Duodenal mucosa (tissue), 2 donors: ENCODE results near the gene MAB21L4.

Experiments
- H3K27ac ChIP-seq: one replicate; pipeline ENCODE4 v1.7.0; 2013; ENCODE audit warnings: low read depth, low read length
- H3K27me3 ChIP-seq, 2 donors: one replicate each; pipeline ENCODE4 v1.7.0; 2013; ENCODE audit warnings: low read length in 2 of 2, control low read depth in 1 of 2; ENCODE audit not compliant: insufficient read depth in 2 of 2, control insufficient read depth in 1 of 2
- H3K36me3 ChIP-seq, 2 donors: one replicate each; pipeline ENCODE4 v1.7.0; 2013; ENCODE audit warnings: low read length in 2 of 2, control low read depth in 1 of 2; ENCODE audit not compliant: insufficient read depth in 2 of 2, control insufficient read depth in 1 of 2
- H3K4me1 ChIP-seq, 2 donors: one replicate each; pipeline ENCODE4 v1.7.0; 2013; ENCODE audit warnings: low read length in 2 of 2, control low read depth in 1 of 2; ENCODE audit not compliant: insufficient read depth in 2 of 2, control insufficient read depth in 1 of 2
- H3K4me3 ChIP-seq, 2 donors: one replicate each; pipeline ENCODE4 v1.7.0; 2013; ENCODE audit warnings: low read length in 2 of 2, low read depth in 1 of 2
- H3K9ac ChIP-seq, 2 donors: one replicate each; pipeline ENCODE4 v1.7.0; 2013; ENCODE audit warnings: low read length in 2 of 2, low read depth in 1 of 2
- H3K9me3 ChIP-seq, 2 donors: one replicate each; pipeline ENCODE4 v1.7.0; 2013; ENCODE audit warnings: low read length in 2 of 2, control low read depth in 1 of 2; ENCODE audit not compliant: control insufficient read depth in 1 of 2

MAB21L4 gene

DNA sequence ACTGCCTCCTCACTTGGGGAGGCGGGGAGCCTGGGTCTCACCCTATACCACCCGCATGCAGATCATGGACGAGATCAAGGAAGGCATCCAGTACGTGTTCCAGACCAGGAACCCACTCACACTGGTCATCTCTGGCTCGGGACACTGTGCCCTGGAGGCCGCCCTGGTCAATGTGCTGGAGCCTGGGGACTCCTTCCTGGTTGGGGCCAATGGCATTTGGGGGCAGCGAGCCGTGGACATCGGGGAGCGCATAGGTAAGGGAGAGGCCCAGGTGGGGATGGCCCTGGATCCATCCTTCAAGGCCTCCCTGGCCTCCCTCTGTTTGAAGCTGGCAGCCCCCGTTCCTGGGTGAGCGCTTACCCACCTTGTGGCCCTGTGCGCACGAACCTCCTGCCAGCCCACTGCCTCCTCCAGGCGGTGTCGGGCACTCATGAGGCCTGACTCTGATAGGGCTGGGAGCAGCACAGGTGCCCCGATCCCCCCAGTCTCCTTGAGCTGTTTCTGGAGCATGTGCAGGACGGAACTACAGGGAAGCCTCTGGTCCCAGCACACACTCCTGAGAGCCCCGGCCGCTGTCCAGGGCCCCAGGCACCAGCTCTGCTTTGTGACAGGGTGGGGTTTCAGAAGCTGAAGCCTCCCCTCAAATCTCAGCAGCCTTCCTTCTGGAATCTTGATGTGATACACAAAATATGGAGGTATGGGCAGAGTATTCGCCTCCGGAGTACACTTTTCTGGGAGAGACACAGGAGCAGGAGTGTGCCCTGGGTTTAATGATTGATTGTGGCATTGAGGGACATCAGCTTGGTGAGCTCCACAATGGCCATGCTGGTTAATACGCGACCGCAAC, 26.6 kb downstream of the MAB21L4 start:
- no peaks in the 10 kb centered on the region for H3K9me3 ChIP-seq
- no peak overlapping the region for H3K4me3 ChIP-seq
- no peaks in the 10 kb centered on the region for H3K27me3 ChIP-seq
- peaks cover 7 to 8% of the 10 kb centered on the region in 2 donors for H3K4me1 ChIP-seq
- H3K36me3 ChIP-seq, result no peaks in the 10 kb centered on the region
- no peak overlapping the region for H3K9ac ChIP-seq
- no peak overlapping the region for H3K27ac ChIP-seq

DNA sequence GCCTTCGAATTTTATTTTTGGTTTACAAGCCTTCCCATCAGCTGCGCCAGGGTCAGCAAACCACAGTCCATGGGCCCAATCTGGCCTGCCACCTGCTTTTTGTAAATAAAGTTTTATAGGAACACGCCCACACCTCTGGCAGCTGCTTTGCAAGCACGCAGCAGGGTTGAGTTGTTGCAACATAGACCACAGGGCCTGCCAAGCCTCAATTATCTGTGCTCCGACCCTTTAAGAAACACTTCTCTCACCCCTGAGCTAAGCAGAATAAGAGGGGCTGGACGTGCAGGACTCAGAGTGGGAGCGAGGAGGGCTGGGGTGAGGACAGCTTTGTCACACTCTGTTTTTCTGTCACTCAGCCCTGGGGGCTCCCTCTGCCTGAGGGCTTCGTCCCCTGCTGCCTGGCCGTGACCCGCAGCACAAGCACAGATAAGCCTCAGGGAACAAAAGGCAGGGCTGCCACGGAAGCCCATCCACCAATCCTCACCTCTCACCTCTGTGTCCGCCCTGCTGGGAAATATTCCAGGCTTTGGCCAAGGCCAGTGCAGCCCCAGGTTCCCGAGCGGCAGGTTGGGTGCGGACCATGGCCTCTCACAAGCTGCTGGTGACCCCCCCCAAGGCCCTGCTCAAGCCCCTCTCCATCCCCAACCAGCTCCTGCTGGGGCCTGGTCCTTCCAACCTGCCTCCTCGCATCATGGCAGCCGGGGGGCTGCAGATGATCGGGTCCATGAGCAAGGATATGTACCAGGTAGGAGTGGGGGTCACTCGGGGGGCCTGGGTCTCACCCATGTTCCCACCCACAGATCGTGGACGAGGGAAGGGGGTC, 27.5 kb downstream of the MAB21L4 start, which contains the start of gene AGXT:
TSS of gene AGXT (plus strand) at position 539 of the 823 bp plus-strand sequence. CDS start at position 581, 42 bp downstream.
- Histone ChIP-seq H3K4me1 (peaks cover 0 to under 1% of the 10 kb centered on the region in 2 donors), H3K4me3 (no peak within 1 kb of the TSS), H3K9me3 (no peaks in the 10 kb centered on the region), H3K27ac (no peak within 1 kb of the TSS), H3K36me3 (no peaks in the 10 kb centered on the region), H3K27me3 (no peaks in the 10 kb centered on the region), H3K9ac (no peak within 1 kb of the TSS)

DNA sequence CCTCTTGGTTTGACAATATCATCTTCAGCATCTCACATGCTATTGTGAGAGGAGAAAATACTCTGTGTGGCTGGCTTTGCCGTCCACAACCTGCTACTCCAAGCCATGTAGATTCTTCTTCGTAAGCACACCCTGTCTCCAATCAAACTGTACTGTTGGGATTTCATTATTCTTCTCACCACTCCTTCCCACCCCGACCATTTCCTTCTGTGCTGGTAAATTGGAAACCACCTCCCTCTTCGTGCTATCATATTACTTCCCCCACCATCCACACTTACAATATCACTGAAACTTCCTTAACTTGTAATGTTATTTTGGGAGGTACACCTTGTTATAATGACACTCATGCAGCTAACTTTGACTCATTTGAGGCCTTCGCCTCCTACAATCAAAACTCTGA, 30.6 kb downstream of the MAB21L4 start:
- H3K4me3 ChIP-seq, result no peak overlapping the region
- H3K36me3 ChIP-seq, result no peaks in the 10 kb centered on the region
- H3K27ac ChIP-seq, result no peak overlapping the region
- H3K27me3 ChIP-seq, result no peaks in the 10 kb centered on the region
- no peak overlapping the region for H3K9ac ChIP-seq
- no peaks in the 10 kb centered on the region for H3K4me1 ChIP-seq
- no peaks in the 10 kb centered on the region for H3K9me3 ChIP-seq

DNA sequence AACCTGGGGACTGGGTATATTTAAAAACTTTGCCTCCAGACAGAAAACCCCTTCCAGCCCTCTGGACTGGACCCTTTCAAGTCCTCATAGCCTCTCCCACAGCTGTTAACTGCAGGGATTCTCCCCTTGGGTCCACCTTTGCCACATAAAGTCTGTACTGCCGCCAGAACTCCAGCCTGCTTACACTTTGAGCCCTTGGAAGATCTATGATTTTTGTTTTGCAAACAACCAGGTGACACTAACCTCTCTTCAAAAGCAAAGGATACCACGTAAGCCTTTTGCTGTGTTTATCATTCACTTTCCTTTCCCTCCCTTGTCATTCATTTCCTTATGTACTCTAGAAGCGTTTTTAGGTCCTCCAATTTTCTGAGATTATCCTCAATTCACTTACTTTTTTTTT, 31.5 kb downstream of the MAB21L4 start:
- Histone ChIP-seq H3K9me3 (no peaks in the 10 kb centered on the region), H3K4me1 (no peaks in the 10 kb centered on the region)

DNA sequence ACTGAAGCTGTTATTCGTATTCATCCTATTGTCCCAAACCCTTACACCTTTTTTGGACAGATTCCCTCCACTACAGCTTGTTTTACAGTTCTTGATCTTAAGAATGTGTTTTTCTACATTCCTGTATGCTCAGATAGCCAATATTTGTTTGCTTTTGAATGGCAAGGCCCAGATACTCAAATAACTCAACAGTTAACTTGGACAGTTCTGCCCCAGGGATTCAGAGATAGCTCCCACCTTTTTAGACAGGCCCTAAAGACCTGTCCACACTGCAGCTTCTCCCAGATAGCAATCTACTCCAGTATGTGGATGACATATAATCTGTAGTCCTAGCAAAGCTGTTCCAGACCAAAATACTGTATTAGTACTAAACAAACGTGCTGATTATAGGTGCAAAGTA, 34.4 kb downstream of the MAB21L4 start:
- H3K9me3 ChIP-seq, result no peaks in the 10 kb centered on the region
- no peaks in the 10 kb centered on the region for H3K27me3 ChIP-seq
- peaks cover 9 to 14% of the 10 kb centered on the region in 2 donors for H3K4me1 ChIP-seq
- no peak overlapping the region for H3K4me3 ChIP-seq
- H3K27ac ChIP-seq, result no peak overlapping the region
- no peak overlapping the region for H3K9ac ChIP-seq
- H3K36me3 ChIP-seq, result no peaks in the 10 kb centered on the region

More for the DNA sequence above, 31.5 kb downstream of the MAB21L4 start:
- no peaks in the 10 kb centered on the region for H3K36me3 ChIP-seq
- no peaks in the 10 kb centered on the region for H3K27me3 ChIP-seq
- H3K27ac ChIP-seq, result no peak overlapping the region
- no peak overlapping the region for H3K4me3 ChIP-seq
- no peak overlapping the region for H3K9ac ChIP-seq

DNA sequence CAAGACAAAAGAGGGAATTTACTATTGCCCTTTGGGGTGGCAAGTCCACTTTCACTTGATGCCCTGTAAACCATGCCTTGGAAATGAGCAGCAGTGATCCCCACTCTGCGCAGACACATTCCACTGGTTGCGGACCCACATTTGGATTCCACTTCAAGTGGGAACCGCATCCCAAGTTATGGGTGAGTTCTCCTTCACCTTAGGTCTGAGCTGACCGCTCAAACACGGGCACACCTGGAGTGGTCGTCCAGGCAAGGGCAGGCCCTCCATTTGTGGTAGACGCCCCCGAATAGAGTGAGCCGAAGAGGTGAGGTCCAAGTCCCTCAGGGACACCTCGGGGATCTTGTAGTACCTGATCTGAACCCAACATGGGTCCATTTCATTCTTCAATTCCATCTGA, 37.1 kb downstream of the MAB21L4 start:
- Histone ChIP-seq H3K27me3 (no peaks in the 10 kb centered on the region), H3K4me3 (no peak overlapping the region), H3K36me3 (no peaks in the 10 kb centered on the region), H3K27ac (no peak overlapping the region), H3K4me1 (peaks cover 9 to 14% of the 10 kb centered on the region in 2 donors), H3K9me3 (peaks cover 2 to 11% of the 10 kb centered on the region in 2 donors), H3K9ac (no peak overlapping the region)

DNA sequence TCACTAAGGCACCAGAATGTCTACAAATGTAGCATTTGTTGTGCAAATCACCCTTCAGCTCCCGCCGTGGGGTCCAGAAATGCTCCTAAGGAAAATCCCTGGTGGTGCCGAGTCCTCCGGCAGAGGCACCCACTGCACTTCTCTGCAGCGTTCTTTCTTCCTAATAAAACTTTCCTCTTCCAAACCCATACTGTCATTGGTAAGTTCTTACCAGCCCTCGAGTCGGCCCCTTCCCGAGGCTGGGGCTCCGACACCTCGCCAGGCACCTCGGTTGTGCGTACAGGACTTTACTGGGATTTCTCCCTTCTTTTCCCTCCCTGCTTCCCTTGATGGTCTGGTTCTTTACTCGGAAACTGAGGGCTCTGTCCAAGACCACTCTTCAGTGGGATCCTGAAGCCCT, 37.6 kb downstream of the MAB21L4 start:
- peaks cover 2 to 11% of the 10 kb centered on the region in 2 donors for H3K9me3 ChIP-seq
- no peak overlapping the region for H3K9ac ChIP-seq
- H3K4me1 ChIP-seq, result peaks cover 9 to 14% of the 10 kb centered on the region in 2 donors
- no peak overlapping the region for H3K4me3 ChIP-seq
- H3K27ac ChIP-seq, result no peak overlapping the region
- H3K27me3 ChIP-seq, result no peaks in the 10 kb centered on the region
- no peaks in the 10 kb centered on the region for H3K36me3 ChIP-seq

DNA sequence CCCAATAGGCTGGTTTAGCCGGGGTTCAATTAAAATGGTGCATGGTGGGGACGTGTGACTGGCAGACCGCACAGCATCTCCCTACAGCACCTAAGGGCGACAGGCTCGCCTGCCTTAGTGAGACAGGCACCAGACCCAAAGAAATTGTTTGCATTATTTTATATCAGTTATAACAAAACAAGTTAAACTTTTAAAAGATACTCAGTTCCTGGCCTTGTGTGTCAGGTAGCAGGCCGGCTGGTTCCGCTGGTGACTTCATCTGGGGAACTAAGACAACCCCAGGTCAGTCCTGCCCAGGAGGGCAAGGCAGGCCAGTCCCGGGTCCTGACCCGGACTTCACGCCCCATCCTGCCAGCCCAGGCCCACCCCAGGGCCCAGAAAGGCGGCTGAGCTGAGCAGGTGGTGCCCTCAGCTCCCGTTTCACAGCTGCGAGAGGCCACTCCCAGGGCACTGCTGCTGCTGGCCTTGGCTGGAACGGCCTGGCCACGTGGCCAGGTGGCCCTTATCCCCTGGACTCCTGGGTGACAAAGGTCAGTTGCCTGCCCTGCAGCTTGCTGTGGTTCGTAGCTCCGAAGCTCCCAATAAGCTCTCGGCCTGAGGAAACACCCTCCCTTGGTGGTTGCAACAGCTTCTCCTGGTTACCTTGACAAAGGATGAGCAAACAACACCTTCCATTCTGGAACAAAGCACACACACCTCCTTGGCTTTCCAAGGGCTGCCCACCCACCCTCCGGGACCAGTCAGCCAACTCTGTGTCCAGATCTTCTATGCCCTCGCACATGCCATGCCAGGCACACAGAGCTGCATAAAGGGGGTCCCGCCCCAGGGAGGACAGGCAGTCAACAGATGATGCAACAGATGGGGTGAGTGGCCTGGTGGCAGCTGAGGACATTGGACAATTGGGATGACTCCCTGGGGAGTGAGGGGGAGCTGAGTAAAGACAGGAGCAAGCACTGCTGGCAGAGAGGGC, 38.6 kb downstream of the MAB21L4 start:
- no peaks in the 10 kb centered on the region for H3K36me3 ChIP-seq
- H3K9me3 ChIP-seq, result peaks cover 2 to 11% of the 10 kb centered on the region in 2 donors
- no peak overlapping the region for H3K4me3 ChIP-seq
- H3K9ac ChIP-seq, result no peak overlapping the region
- H3K4me1 ChIP-seq, result peaks cover 9 to 14% of the 10 kb centered on the region in 2 donors
- no peaks in the 10 kb centered on the region for H3K27me3 ChIP-seq
- H3K27ac ChIP-seq, result no peak overlapping the region

DNA sequence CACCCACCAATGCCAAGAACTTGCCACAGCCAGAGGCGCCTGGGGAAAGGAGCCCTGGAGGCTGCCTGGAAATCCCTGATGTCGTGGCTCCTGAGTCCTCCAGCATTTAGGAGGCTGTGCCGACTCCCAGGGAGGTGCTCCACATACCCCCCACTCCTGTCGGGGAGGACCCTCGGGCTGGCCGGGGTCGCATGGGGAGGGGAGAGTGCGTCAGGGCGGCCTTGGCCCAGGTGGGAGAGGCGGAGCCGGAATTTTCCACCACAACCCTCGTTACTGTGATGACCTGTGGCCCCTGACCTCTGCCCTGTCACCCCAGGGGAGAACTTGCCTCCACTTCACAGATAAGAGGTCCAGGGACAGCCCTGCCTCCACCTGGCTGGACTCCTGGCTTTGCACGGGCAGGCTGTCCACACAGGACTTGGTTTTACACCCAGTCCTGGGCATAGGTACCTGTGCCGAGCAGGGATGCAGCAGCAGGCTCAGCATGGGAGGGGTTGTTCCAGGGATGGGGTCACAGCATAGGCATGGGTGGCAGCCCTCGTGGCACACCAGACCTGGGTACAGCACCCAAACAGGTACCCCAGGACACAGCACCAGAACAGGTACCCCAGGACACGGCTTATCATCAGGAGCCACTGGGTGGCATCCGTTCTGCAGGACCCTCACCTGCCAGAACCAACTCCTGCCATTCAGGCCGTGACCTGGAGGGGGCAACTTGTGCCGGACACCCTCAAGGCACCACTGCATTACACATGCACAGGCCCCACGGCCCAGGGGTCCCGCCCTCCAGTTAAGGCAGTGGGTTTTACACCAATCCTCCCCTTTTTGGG, 39.6 kb downstream of the MAB21L4 start:
- no peaks in the 10 kb centered on the region for H3K36me3 ChIP-seq
- no peaks in the 10 kb centered on the region for H3K27me3 ChIP-seq
- H3K4me1 ChIP-seq, result peaks cover 12 to 16% of the 10 kb centered on the region in 2 donors
- no peak overlapping the region for H3K4me3 ChIP-seq
- no peak overlapping the region for H3K27ac ChIP-seq
- peaks cover 2 to 11% of the 10 kb centered on the region in 2 donors for H3K9me3 ChIP-seq
- no peak overlapping the region for H3K9ac ChIP-seq
